GOT3 (cell line): ENCODE measurements around the gene STK10.

Experiments
- DNase-seq: peaks from one replicate; lab custom pipeline; 2025; ENCODE audit warnings: mixed read lengths; lab: John Stamatoyannopoulos, UW

The STK10 gene

GRCh38 chr5:172142709-172143215 lies 45.3 kb downstream of the STK10 start:
- no peak for DNase-seq

GRCh38 chr5:172141949-172142319 lies 46.1 kb downstream of the STK10 start:
- DNase-seq = no peak

DNA sequence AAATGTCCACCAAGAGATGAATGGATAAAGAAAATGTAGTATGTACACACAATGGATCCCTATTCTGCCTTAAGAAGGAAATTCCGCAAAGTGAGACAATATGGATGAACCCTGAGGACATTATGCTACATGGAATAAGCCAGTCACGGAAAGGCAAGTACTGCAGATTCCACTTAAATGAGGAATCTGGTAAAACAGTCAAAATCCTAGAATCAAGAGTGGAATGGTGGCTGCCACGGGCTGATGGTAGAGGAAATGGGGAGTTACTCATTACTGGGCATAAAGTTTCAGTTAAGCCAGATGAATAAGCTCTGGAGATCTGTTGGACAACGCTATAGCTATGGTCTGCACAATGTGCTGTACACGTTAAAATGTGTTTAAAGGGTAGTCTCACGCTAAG lies 47.2 kb downstream of the STK10 start:
- DNase-seq = no peak

- DNase-seq = no peak
Observed at GRCh38 chr5:172140120-172140519, 47.9 kb downstream of the STK10 start.

DNA sequence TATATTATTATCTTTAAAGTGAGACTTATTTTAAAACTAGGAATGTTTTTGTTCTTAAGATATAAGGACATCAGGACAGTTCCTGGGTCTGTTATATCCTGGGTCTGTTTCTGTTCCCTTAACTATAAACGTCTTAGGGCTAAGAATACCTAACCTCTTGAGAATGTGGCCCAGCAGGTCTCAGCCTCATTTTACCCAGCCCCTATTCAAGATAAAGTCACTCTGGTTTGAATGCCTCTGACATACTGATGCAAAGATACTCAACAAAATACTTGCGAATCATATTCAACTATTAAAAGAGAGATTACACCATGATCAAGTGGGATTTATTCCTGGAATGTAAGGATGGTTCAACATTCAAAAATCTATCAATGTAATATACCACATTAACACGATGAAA lies 51.0 kb downstream of the STK10 start:
- no peak for DNase-seq

- peak; percentile 68 for DNase-seq
Observed at GRCh38 chr5:172133359-172134029, 54.5 kb downstream of the STK10 start.

DNA sequence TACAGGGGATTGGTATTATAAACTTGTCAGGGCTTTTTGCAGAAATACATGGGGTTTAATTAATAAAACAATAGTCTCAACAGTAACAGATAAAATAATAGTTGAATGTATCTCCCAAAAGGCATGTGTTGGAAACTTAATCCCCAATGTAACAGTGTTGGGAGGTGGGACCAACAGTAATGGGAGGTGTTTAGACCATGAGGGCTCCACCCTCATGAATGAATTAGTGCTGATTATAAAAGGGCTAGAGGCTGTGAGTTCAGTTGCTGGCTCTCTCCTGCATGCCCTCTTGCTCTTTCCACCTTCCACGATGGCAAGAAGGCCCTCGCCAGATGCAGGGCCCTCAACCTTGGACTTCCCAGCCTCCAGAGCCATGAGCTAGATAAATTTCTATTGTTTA lies 56.3 kb downstream of the STK10 start:
- DNase-seq = no peak

DNA sequence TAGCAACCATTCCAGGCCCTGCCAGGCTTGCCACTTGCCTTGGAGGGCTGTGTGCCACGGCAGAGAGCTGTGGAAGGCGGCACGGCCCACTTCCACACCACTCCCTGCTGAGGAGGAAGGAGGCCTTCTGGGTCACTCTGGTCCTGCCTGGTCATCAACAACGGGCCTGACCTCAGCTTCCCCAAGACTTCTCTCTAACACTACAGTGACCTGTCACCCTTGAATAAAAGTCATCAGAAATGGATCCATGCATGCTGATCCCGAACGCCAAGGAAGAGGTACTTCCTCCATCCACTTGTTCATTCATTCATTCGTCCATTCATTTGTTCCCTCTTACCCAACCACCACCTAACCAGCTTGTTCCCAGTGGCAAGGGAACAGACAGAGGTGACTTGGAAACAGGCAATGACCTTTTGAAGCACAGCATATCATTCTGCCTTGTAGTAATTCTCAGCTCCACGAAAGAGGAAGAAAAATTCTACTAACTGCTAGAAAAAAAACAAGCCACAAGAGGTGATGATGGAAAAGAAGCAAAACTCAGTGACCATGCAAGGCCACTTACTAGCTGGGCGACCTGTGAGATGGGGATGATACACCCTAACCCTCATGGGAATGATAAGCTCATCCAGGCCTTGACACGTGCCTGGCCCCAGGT lies 58.6 kb downstream of the STK10 start:
- DNase-seq = no peak

GRCh38 chr5:172127581-172127980 lies 60.4 kb downstream of the STK10 start:
- DNase-seq = no peak

- DNase-seq = no peak
Observed at GRCh38 chr5:172123269-172123692, 64.7 kb downstream of the STK10 start.

DNA sequence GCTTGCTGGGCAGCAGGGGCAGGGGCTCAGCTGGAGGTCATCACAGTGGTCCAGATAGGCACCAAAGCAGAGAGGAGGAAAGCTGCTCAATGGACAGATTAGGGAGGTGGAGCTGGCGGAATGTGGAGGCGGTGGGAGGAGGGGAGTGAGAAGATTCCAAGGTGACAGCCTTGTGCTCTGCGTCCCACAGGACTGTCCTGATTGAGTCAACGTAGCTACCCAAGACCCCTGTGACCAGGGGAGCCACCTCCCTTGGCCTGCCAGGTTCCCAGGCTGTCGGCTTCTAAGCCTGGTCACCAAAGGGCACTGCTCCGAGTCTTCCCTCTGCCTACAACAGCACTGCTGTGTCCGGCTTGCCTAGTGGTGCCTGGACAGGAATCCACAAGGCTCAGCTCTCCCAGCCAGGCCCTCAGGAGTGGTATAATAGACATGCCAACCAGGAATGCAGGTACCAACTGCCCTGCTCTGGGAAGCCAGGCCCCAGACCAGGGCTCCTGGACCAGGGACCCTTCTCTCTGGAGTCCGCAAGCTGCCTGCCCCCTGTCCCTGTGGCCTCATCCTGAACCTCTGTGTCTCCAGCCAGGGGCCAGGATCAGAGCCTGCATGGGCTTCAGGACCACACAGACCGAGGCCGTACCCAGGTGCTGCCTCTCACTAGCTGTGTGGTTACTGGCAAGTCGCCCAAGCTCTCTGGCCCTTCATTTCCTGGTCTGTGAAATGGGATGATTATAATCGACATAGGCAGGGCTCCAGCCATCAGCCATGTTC lies 67.9 kb downstream of the STK10 start:
- no peak for DNase-seq

GRCh38 chr5:172118891-172119290 lies 69.1 kb downstream of the STK10 start:
- DNase-seq = no peak

- no peak for DNase-seq
Observed at GRCh38 chr5:172117977-172118701, 69.9 kb downstream of the STK10 start.

- DNase-seq = no peak
Observed at GRCh38 chr5:172115541-172115982, 72.5 kb downstream of the STK10 start.

DNA sequence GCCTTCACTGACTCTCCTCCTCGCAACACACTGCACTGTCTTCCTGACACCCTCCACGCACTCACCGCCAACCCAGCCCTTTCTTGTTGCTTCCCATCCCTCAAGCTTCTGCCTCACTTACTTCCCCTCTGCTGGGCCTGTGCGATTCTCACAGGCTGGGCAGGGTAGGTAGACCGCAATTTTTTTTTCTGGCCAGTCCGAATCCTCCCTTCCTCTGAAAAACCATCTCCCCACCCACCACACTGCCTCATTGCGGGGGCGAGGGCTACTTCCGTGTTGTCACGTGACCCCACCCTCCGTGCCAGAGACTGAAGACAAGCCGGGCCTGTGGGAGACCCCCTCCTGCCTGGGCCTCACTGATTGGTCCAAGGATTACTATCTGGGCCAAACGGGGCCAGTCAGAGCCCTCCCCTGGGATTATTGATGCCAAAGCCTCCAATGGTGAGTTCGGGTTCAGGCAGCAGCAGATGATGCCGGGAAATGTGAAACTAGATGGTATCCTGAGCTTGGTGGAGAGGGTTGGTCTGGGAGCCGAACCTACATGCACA lies 73.1 kb downstream of the STK10 start:
- DNase-seq = no peak

- no peak for DNase-seq
Observed at GRCh38 chr5:172113036-172113435, 75.0 kb downstream of the STK10 start.

- no peak for DNase-seq
Observed at GRCh38 chr5:172111852-172112225, 76.2 kb downstream of the STK10 start.

- peak; percentile 71 for DNase-seq
Observed at GRCh38 chr5:172110921-172111851, 76.8 kb downstream of the STK10 start.

DNA sequence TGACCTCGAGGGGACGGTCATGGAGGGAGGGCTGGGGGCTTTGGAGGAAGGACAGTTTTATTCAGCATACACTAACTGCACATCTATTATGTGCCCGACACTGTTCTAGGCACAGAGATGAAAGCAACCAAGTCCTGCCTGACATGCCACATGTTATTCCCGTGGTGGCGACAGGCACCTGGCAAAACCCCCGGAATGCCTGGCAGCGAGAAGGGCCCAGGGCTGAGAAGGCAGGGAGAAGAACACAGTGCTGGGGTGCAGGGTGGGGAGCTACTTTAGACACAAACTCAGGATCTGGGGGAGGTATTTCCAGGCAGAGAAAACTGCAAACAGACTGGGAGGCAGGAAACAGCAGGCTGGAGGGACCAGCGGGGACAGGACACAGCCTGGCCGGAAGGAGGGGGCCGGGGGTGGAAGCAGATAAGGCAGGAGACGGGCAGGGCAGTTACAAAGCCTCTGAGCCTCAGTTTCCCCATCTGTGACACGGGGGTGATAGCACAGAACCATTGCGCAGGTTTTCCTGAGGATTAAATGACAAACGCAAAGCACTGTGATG lies 77.7 kb downstream of the STK10 start:
- DNase-seq = no peak

- DNase-seq = no peak
Observed at GRCh38 chr5:172109749-172110148, 78.3 kb downstream of the STK10 start.
